Erythroblast (primary cell): ENCODE data around the gene SLC66A2.

Experiments used
- GATA1 ChIP-seq: IDR thresholded peaks from 2 replicates; pipeline ENCODE4 v1.6.1; 2011; ENCODE audit warnings: low read depth, mild to moderate bottlenecking, control low read depth, low read length, moderate library complexity
- POLR2A ChIP-seq: IDR thresholded peaks from 2 replicates; pipeline ENCODE4 v1.6.1; 2011; ENCODE audit warnings: mild to moderate bottlenecking, low read length

- no peak for TF ChIP-seq POLR2A
- no peak for TF ChIP-seq GATA1
Observed at GRCh38 chr18:79965119-79965902, 13.9 kb upstream of the SLC66A2 start.
